ENCODE data around the gene TIMM13.

GRCh38 chr19:2443116-2443784 lies 15.9 kb upstream of the TIMM13 start:
- TF ChIP-seq GABPA (IDR thresholded peaks at IDR 0.05; ENCODE audit: low read depth): no peak
- no peak for TF ChIP-seq CTCF (IDR thresholded peaks at IDR 0.05; ENCODE audit: insufficient read depth, low read length)
- no peak for TF ChIP-seq REST (IDR thresholded peaks at IDR 0.05; ENCODE audit: insufficient replicate concordance, low read depth)
- no peak for TF ChIP-seq POLR2AphosphoS5 (IDR thresholded peaks at IDR 0.05; ENCODE audit: low read depth)
- TF ChIP-seq SPI1 (IDR thresholded peaks at IDR 0.05; ENCODE audit: borderline replicate concordance, low read depth): no peak
